ENCODE results near the gene MIPOL1.

DNA sequence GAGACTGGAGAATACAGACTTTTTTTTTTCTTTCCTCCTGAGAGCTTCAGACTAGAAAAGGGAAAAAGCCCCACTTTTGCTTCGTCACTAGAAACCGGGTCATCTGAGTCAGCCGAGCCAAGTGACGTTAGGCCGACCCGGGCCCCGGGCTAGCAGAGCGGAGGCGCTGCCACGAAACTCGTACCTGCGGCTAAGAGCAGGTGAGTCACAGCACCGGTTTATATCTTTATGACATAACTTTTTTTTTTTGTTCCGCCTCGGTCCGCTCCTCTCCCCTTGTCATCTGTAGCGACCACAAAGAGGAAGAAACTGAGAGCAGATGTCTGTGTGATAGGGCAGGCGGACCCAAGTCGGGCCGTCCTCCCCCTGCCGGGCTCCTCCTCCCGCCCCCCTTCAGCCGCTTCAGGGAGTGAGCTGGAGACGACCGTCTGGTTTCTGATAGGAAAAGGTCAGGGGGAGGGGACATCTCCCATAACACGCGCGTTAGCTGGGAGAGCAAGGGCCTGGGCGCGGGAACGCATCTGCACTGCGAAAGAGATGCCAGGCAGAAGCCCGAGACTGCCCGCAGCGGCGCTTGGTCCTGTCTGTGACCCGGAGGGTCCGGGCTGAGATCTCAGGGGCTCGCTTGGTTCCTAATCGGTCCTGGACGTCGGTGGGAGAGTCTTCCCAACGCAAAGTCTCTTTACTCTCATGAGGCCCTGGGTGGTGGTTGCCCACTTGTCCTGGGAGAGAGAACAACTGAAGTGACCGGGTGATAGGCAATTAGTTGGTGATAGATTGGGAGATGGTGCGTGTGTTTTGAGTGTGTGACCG is 398.3 kb downstream of the MIPOL1 start:
- TF ChIP-seq, protein P1, sequence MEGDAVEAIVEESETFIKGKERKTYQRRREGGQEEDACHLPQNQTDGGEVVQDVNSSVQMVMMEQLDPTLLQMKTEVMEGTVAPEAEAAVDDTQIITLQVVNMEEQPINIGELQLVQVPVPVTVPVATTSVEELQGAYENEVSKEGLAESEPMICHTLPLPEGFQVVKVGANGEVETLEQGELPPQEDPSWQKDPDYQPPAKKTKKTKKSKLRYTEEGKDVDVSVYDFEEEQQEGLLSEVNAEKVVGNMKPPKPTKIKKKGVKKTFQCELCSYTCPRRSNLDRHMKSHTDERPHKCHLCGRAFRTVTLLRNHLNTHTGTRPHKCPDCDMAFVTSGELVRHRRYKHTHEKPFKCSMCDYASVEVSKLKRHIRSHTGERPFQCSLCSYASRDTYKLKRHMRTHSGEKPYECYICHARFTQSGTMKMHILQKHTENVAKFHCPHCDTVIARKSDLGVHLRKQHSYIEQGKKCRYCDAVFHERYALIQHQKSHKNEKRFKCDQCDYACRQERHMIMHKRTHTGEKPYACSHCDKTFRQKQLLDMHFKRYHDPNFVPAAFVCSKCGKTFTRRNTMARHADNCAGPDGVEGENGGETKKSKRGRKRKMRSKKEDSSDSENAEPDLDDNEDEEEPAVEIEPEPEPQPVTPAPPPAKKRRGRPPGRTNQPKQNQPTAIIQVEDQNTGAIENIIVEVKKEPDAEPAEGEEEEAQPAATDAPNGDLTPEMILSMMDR (IDR thresholded peaks at IDR 0.05) = no peak
- TF ChIP-seq POLR2A (IDR thresholded peaks at IDR 0.05) = no peak
